GM19035 (cell line): ENCODE results near the gene ADAMTS1.

Experiments
- ATAC-seq: cut with Tn5 transposase; IDR thresholded peaks from one replicate; pipeline ENCODE4 v1.9.1; 2021; ENCODE audit not compliant: unreplicated experiment

Gene ADAMTS1

DNA sequence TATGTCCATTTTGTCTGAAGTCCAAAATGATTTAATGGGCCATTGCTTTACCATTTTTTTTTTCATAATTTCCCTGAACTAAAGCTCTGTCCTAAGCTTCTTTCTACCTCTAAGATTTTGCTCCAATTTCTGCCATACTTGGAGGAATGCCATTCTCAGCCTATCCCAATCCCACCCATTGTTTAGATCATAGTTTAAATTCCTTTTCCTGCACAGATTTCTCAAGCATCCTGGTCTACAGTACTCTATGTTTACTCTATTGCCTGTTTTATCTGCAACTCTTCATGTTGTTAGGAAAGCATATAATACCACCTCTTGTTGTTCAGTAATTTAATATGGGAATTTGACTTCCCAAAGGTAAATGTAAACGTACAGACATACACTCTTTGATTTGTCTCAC lies 30.8 kb downstream of the ADAMTS1 start:
- no peak for ATAC-seq

DNA sequence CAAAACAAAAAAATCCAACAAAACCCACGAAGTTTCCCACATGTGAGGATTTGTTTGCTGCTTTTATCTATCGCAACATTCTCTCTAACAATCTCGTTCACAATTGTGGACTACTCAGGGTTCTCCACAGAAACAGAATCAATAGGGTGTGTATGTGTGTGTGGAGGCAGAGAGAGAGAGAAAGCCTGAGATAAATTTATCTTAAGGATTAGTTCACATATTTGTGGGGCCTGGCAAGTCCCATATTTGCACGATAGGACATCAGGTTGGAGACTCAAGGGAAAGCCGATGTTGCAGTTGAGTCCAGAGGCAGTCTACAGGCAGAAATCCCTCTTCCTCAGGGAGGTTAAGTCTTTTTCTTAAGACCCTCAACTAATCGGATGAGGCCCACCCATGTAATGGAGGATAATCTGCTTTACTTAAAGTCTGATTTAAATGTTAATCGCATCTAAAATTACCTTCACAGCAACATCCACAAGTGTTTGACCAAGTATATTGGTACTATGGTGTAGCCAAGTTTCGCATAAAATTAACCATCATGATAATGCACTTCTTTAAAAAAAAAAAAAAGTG lies 31.7 kb downstream of the ADAMTS1 start:
- ATAC-seq = no peak

DNA sequence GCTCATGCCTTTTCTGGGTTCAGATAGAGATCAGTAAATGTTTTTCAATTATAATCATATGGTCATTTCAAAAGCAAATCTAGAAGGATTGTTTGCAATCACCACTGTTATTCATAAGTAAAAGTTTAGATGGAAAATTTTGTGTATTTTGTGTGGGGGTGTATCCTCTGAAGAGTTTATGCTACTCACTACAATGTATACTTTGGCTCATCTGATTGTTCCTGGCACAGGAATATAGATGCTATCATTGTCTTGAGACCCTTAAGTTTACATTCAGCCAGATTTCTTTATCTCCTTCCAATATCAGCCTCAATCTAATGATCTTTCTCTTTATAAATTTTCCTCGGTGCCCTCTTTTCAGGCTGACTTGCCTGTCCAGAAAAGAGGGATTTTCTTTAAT lies 33.0 kb downstream of the ADAMTS1 start:
- ATAC-seq = no peak

DNA sequence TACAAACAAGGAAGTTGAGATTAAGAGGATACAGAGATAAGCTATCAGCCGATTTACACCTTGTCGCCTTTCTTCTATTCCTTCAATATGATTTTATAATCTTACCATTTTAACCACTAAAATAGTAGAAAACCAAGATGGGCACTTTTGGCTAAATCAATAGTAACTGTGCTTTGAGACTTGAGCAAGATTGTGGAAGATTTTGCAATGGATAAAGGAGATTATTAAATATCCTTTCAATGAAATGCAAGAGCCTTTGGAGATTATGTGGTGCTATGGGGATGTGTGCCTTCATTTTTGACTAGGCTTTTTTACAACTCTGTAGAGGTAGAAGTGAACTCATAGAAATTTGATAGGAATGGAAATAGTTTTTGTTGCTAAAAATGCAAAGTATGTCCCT lies 33.7 kb downstream of the ADAMTS1 start:
- ATAC-seq = no peak

DNA sequence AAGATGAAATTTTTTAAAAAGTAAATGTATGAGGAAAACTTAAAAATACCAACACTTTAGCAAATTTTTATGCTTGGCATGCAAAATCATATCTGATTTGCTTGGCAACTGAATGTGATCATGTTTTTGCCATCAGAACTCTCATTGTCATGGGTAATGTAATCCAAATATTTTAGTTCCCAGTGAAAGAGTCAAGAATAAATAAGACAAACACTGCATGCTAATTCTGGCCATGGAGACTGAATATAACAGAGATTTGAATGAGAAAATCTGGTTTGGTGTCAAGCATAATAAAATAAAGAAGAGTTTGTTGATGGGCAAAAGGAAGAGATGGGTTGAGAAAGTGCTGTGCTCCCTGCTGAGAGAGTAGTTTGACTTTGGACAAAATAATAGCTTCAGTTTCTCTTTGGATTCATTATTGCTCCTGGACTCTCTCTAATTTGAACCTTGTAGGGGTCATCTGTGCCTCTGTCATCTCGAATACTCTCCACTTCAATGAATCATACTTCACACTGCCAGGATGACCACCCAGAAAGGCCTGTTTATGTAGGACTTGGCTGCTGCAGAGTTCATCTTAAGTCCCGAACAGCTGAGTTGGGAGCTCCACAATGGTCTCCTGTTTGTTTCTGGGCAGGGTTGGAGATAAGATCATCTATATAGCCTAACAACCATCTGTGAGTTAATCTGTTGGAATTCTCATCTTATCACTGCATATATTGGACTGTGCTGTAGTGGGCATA lies 34.4 kb downstream of the ADAMTS1 start:
- no peak for ATAC-seq

DNA sequence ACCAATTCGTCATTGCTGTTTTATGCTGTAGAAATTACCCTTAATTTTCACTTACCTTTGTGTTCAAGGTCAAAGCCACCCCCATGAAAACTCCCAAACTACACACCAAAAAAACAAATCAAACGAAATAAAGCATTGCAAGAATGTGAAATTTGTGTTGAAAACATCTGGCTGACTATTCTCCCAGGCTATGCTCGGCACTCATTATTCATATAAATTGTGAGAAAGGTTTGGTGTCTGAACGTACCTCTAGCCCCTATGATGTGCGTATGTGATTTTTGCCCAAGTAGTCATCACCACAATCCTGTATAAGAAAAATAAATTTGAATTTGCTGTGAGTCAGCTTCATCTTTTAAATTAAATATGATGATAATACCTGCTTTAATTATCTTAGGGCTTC lies 34.9 kb downstream of the ADAMTS1 start:
- no peak for ATAC-seq

DNA sequence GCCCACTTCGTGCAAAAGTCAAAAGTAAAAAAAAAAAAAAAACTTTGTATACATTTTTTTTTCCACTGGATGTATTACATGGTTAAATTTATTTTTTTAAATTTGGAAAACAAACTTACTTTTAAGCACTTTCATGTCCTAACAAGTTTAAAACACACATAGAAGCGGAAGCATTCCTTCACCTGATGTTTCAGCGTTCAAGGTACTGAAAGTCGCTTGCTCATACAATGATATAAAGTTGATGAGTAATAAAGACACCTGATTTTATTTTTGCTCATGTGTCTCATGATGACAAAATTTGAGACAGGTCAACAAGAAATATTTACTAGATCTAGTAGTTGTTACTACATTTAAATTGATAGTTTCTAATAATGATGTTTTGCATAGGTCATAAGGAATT lies 35.5 kb downstream of the ADAMTS1 start:
- ATAC-seq = no peak

DNA sequence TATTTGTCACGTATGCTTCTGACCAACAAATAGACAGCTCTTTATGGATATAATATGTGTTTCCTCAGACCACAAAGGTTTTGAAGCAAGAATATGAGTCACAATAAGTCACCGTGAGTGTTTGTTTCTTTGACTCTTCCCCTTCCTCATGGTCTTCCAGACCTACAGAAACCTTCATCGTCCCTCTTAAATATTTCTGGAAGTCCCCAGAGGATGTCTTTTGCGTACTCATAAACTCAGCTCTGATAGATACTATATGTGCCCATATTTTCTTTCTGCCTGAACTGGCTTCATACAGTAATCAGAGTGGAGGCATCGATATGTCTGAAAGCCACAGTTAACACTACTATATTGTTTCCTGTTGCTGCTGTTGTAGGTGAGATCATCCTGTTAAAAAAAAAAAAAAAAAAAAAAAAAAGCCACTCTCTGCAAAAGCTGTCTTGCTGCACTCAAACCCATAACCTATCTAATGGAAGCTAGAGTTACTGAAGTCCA lies 38.4 kb downstream of the ADAMTS1 start:
- ATAC-seq = no peak

DNA sequence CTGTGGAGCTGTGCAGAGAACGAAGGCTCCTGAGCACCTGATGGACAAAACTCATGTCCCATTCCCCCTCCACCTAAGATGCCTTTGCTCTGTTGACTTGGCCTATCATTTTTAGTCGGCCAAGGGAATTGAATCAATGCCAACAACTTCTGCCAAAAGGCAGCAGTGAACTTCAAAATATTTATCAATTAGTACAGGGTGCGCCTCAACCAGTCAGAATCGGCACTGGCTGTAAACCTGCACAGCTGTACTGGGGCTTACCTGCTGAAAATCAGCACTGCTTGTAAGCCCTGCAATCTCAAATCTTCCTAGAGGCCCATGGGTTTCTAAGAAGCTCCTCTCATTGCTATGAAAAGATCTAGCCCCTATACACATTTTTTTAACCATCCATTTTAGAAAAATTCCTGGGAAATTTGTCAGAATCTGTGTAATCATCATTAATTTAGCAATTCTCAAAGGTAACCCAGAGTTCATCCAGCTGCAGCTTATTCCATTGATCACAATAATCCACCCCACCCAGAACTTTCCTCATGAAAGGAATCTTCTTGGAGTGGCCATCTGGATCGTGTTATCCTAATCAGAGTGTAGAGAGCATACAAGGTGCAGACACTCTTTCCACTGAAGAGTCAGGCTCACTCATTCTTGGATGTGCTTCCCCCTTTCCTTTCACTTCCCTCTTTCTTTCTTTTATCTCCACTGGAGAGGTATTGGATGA lies 40.2 kb downstream of the ADAMTS1 start:
- ATAC-seq = no peak

DNA sequence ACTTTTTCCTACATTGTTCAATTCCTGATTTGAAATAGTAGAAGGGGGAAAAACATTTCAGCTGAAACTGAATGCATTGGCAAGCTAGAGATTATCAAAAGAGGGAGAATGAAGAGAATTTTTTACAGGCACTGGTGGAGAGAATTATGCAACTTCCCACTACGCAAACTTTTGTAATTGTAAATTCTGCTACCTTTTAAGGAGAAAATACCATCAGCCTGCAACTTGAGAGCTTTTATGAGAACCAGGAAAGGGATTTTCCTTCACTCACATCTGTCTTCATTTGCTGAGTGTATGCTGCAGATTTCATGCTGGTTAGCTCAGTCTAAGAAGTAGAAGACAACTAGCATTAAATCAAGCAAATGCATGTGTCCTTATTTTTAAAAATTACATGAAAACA lies 43.7 kb downstream of the ADAMTS1 start:
- ATAC-seq = no peak

DNA sequence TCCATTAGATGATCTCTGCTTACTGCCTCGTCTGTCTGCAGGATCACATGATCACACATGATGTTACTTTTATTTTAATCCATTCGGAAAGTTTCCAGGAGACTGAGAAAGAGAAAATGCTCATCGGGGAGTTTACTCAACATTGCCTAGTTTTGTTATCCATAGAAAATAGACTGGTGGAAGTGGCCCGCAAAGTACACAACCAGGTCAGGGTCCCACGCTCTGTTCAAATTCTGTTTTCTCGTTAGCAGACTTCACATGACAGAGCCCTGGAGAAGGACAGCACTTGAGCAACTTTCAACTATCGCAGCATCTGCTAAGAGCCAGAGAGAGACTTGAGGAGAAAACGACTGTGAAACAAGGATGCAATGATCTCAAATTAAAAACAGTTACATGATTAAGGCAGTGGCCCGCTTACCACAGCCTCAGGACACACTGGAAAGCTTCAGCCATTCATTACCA lies 44.2 kb downstream of the ADAMTS1 start:
- ATAC-seq = no peak

DNA sequence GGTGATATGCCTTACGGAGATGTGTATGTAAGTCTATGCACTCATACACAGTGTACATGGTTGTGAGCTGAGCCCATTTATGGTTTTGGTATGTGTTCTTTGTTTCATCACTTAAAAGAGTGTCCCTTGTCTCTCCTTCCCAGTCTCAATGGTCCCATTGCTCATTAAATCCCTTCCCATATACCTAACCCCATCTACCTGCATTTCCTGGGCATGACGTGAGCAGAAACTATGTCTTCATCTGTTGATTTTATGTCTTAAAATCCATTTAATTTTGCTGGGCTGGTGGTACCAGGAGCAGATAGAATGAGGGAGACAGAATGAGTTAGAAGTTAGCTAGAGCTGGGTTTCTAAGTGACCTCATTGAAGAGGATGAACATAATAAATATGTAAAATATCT lies 44.8 kb downstream of the ADAMTS1 start:
- no peak for ATAC-seq

DNA sequence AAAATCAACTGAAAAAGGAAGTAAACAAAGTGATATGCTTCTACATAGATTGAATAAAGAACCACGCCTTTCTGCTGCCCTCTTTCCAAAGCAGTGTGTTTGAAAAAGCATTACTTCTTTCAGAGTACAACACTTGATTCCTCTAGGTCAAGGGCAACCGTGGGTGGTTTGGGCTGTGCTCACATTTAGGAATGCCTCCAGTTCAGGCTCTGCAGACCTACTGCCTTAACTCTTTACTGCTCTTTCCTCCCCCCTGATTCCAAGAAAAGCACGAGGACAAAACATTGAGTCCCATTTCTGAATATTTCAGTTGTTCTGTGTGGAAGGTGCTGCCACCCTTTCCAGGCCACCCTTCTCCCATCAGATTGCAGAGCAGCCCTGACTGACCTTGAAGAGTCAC lies 45.2 kb downstream of the ADAMTS1 start:
- ATAC-seq = no peak

DNA sequence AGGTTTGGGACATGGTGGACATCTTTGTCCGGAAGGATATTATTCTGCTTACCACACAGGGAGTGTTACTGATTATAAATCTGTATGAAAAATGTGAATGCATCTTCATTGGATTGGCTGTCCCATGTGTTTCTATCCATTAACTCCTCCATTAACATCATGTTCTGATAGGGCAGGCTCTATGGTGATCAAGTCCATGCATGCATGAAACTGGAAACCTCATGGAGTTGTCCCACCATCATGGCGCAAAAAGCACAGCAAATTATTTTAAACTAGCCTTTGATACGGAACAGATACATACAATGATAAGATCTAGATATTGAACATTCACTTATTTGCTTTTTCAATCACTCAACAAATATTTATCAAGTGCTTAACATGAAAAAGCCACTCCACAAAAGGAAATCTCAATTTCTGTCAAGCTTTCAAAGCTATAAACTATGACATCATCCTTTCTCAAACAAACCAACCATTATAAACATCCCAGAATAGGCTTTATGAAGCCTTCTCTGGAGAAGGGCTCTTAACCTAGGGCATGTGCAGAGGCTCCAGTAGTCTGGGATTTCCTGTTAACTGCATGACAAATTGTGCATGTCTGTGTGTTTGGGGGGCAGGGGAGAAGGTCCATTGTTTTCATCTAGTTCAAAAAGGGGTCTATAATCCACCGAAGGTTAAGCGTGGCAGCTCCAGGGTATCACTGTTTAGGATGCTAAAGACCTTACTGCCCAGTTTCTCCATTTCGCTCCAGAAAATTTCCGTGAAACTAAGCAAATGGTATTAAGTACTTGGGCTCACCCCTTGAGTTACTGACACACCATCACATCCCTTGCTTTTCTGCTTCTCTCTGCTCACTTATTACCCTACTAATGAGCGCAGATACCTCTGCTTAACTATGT lies 46.1 kb downstream of the ADAMTS1 start:
- no peak for ATAC-seq

DNA sequence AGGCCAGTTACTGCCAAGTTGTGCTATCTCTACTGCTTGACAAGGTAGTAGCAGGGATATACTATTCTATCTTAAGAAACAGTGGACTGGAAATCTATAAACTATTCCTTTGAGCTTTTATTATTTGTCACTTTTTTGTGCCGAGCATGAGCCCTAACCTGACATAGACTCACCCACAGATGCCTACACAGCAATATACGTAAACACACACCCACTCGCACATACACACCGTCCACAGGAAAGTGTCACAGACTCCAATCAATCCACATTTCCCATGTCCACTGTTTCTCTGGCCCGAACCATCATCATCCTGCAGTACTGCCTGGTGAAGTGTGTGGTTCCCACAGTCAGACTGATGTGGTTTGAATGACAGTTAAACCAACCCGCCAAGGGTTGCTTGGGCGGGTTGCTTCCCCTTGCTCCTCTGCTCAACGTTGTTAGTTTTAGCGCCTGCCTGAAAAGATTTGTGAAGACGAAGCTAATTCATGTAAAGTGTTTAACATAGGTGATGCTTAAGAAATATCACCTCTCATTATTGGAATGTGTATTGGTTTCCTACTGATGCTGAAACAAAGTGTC lies 47.2 kb downstream of the ADAMTS1 start:
- ATAC-seq = no peak

DNA sequence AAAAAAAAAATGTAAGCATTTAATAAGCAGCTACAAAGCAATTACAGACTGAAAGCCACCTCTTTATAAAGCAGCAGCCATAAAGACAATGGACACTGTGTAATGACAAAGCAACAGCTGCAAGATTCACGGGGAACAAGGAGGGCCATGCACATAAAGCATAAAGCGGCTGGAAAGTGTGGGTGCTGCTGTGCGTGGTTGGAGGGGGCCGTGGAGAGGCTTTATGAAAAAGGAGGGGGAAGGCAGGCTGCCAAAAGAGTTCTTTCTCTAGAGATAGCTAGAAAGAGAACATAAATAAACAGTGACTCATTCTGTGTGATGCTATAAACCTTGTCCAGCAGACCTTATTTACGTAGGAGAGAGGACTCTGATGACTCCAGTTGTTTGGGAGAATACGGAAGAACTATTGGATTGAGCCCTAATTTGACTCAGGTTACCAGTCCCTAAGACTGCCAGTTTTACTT lies 49.3 kb downstream of the ADAMTS1 start:
- no peak for ATAC-seq

DNA sequence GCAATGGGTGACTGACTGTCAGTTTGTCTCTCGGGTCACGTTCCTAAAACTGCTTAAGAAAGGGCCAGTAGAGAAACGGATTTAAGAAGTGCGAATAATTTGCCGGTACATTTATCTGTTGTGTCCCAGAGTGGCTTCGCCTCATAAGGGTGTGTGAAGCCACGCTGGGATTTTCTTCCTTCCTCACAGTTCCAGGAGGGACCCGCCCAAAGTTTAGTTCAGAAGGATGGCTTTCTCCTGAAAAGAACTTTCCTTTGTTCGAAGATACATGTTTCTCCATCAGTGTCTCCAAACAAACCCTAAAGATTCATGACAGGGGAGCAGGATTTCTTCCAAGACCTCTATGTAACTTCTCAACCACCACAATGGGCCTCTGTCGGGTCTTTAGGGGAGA lies 49.8 kb downstream of the ADAMTS1 start:
- ATAC-seq = no peak

DNA sequence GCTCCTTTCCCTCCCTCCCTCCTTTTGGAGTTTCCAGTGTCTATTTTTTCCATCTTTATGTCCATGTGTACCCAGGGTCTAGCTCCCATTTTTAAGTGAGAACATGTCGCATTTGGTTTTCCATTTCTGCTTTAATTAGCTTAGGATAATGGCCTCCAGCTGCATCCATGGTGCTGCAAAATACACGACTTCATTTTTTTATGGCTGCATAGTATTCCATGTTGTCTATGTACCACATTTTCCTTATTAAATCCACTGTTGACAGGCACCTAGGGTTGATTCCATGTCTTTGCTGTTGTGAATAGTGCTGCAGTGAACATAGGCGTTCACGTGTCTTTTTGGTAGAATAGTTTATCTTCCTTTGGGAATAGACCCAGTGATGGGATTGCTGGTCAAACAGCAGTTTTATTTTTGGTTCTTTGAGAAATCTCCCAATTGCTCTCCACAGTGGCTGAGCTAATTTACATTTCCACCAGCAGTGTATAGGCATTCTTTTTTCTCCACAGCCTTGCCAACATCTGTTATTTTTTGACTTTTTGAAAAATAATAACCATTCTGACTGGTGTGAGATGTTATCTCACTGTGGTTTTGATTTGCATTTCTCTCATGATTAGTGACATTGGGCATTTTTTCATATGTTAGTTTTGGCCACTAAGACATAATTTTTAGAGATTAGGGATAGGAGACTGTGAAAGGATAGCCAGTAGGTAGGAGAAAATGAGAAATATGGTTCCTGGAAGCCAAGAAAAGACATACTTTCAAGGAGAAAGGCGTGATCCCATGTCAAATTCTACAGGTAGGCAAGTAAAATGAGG lies 50.4 kb downstream of the ADAMTS1 start:
- no peak for ATAC-seq

DNA sequence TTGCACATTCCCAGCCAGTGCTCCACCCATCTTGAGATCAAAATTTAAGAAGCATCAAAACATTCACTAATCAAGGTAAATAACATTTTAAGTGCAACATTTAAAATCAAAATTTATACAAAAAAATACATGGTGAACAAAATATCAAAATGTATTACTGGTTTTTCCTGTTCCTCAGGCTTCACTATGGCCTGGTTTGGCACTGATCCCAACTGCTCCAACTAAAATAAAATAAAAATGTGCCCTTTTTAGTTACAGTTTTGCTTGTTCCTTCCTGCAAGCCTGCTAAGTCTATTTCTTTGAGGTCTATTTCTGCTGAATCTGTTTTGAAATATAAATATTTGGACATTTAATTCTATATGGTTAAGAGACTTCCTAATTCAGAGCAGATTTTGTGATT lies 54.9 kb downstream of the ADAMTS1 start:
- no peak for ATAC-seq

DNA sequence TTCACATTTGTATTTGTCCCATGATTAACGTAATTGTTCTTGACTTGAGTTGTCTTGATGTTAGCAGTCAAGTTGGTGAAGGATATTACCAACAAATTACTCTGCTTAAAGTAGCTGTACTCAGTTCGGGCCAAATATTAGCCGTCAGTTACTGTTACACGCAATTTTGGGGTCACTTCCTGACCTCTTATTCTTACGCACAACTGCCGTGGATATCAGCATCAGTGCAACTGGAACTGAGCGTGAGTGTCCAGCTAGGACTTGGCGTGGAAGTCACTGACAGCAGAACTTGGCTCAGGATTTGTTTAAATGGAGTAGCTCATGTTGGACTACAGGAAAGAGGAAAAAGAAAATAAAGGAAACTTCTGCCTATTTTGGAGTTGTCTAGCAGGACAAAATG lies 56.4 kb downstream of the ADAMTS1 start:
- ATAC-seq = no peak
